CD4-positive, alpha-beta T cell treated with Interferon gamma for 1 hour (primary cell): Measurements from ENCODE around the gene NEUROD2.

Experiments used
- DNase-seq: peaks from one replicate; pipeline ENCODE4 v3.0.0-alpha.2; 2020

NEUROD2 gene

DNA sequence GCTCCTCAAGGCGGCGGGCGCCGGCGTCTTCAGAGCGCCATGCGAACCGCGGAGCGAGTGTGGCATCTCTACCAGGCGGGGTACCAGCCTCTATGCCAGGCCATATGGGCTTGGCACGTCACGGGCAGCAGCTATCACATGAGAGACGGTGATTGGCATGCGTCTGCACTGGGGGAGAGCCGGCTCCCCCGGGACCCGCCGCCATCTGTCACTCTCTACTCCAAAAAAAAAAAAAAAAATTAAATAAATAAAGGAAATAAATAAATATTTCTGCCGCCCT lies at the start of gene NEUROD2:
TSS of gene NEUROD2 (minus strand) at position 70 of the 280 bp plus-strand sequence. CDS start 1,321 bp downstream, outside the sequence.
- no peak for DNase-seq

DNA sequence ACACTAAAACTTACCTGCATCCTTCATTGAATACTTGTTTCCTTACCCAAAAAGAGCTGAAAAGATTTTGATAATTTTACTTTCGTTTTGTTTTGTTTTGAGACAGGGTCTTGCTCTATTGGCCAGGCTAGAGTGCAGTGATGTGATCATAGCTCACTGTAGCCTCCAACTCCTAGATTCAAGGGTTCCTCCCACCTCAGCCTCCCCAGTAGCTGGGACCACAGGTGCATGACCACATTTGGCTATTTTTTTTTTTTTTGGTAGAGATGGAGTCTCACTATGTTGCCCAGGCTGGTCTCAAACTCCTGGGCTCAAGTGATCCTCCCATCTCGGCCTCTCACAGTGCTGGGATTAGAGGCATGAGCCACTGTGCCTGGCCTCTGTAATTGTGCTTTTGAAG lies 47.4 kb upstream of the NEUROD2 start:
- no peak for DNase-seq

DNA sequence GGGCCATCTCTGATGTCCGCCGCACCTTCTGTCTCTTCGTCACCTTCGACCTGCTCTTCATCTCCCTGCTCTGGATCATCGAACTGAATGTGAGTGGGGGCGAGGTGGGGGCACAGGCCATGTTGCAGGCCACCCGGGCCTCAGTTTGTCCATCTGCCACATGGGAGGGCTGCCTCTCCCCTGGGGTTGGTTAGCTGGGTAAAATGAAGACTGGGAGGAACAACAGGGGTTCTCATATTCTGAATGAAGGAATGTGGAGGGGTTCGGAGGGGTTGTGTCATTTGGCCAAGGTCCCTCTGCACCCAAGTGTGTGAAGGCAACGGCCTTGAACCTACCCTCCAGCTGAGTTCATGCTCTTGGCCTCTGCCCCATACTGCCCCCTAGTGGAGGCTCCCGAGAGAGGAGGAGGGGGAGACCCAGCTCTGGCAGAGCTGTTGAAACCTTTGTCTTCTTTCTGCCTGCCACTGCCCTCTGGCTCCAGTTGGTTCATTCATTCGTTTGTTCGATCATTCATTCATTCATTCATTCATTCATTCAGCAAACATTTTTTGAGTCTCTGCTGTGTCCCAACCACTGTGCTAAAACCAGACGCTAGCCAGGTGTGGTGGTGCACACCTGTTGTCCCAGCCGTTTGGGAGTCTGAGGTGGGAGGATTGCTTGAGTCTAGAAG lies 46.1 kb upstream of the NEUROD2 start:
- DNase-seq, result peak; percentile 67

DNA sequence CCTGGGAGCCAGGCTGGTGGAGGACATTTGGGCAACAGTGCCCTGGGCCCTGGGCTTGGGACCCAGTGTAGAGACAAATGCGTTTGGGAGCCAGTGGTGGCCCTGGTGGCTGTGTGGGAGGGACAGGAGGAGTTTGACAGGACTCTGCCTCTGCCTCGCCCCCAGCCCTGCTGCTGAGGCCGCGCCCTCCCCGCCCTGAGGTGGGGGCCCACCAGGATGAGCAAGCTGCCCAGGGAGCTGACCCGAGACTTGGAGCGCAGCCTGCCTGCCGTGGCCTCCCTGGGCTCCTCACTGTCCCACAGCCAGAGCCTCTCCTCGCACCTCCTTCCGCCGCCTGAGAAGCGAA lies 45.6 kb upstream of the NEUROD2 start:
- DNase-seq, result no peak

DNA sequence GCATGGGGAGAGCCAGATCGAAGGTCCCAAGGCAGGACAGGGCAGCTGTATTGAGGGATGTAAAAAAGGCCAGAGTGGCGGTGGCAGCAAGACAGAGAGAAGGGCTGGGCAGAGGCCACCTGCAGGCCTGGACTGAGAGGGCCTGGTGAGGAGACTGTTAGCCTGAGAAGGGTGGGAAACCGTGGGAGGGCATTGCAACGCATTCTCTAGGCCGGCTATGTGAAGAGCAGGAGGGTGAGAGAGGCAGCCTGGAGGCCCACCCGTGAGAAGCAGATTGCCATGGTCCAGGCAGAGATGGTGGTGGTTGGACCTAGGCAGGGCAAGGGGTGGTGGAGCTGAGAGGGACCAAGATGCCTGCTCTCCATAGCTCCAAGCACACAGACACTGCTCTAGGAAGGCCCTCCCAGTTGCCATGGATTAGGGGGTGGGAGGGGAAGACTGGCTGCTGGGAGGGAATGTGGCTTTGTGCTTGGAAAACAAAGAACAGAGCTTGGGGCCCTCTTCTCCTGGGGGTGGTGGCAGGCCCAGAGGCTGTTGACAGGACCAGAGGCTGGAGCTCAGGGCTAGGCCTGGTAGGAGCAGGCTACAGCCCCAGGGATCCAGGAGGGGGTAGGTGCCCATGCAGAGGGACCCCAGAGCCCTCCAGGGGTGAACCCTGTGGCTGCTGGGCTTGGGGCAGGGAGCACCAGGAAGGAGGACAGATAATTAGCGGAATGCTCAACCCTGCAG lies 45.0 kb upstream of the NEUROD2 start:
- DNase-seq, result no peak

DNA sequence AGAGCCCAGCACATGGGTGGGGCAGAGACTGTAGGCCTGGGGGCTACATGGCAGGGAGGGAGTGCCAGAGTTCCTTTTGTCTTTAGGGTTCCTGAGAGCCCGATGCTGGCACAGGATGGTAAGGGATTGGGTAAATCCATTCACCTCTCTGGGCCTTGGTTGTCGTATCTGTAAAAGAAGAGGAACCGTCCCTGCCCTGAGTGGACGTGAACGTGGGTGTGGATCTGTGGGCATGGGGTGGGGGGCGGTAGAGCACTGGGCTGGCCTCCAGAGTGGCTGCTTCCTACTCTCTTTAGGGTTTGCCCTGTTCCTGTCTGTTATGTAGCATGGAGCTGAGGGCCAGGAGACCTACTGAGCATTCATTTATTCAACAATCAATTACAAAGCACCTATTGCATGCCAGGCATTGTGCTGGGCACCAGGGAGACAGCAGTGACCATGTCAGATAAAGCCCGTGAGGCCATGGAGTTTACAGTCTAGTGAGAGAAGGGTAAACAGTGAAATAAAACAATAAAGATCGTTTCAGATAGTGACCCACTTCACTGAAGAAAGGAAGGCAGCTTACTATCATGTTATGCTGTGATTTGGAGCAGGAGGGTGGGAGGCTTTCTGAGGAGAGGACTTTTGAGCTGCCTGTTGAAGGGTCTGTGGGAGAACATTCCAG lies 44.3 kb upstream of the NEUROD2 start:
- DNase-seq, result no peak

DNA sequence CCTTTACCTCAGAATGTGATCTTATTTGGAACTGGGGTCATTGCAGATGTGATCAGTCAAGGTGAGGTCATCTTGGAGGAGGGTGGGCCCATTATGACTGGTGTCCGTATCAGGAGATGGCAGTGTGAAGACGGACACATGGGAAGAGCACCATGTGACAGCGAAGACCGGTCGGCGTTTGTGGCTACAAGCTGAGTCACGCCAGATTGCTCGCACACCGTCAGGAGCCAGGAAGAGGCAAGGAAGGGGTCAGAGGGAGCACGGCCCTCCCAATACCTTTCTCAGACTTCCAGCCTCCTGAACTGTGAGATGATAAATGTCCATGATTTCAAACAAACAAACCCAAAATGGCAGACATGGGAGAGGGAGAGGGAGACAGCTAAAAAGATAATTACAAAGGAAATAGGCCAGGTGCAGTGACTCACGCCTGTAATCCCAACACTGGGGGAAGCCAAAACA lies 42.4 kb upstream of the NEUROD2 start:
- no peak for DNase-seq

DNA sequence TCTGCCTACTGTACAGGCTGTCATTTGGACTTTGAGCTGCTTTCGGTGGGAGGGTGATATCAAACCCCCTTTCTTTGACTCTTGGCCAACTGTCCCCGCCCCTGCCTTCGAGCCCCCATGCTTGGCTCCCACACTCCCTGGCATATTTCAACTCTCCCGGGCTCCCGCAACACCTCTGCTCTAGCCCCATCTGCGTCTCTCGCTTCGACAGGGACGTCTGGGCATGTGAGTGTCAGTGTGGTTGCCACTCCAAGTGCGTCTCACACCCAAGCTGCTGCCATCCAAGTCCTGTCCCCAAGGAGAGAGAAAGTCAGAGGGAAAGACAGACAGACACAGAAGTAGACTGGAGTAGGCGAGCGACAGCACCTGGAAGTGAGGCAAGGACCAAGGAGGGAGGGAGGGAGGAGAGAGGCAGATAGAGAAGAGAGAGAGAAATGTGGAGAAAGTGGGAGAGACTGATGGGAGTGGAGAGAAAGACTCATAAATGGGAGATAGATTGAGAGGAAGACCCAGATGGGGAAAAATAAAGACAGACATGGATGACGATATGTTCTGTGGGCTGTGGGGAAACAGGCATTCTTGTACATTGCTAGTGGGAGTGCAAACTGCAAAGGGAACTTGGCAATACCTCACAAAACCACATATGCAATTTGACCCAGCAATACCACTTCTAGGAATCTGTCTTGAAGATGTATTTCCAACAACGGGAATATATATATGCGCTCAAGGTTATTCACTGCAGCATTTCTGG lies 41.1 kb upstream of the NEUROD2 start:
- DNase-seq, result no peak

DNA sequence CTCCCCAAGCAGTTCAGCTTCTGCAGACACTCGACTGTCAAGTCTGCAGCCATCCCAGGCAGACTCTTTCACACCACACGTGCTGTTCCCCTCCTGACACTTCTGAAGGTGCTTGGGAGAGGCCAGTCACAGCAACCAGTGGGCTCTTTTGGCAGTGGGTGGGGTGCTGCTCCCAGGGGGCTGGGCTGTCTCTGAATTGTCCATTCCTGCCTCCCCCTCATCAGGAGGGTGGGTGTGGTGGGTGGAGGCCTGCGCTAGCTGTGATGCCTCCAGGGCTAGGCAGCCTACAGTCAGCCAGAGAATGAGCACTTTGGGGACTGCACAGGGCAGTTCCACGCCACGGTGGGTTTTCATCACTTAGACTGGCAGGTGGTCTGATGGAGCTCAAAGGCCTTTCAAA lies 39.5 kb upstream of the NEUROD2 start:
- no peak for DNase-seq

DNA sequence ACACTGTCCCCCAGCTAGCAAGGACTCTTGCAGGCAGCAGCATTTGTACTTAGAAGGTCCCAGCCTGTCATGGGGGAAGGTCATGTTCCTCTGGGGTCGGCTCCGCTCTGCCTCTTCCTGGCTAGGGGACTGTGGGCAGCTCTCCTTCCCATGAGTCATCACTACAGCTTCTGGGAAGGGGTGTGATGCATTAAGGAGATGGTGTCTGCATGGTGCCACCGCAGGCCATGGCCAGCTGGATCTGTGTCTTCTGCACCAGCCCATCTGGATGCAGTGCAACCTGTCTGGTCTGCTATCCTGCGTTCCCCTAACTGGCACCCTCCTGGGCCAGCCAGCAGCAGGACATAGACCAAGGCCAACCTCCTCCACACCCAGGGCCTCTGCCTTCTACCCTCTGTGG lies 35.6 kb upstream of the NEUROD2 start:
- DNase-seq, result no peak

DNA sequence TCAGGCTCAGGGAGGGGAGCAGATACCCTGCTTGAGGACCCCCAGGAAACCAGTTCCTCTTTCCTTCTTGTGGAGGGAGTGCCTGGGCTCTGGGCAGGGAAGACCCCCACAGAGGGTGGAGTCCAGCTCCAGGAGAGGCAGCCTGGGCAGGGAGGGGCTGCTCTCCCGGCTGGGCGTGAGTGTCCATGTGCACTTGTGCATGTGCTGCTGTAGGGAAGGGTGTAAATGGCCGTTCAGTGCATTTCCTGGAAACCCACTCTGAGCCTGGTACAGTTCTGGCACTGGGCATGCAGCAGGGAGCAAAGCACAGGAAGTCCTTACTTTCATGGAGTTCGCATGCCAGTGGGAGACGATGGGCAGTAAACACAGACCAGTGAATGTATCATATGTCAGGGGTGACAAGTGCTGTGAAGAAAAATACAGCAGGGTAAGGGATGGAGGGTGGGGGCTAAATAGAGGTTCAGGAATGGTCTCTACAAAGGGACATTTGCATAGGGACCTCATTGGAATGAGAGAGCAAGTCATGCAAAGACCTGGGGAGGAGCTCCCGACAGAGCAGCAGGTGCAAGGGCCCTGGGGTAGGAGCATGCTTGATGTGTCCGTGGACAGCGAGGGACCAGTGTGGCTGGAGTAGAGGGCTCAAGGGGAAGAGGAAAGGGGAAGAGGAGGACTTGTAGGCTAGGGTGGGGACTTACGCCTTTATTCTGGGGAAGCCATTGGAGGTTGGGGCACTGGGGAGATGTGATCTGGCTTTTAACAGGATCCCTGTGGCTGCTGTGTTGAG lies 34.8 kb upstream of the NEUROD2 start:
- no peak for DNase-seq

DNA sequence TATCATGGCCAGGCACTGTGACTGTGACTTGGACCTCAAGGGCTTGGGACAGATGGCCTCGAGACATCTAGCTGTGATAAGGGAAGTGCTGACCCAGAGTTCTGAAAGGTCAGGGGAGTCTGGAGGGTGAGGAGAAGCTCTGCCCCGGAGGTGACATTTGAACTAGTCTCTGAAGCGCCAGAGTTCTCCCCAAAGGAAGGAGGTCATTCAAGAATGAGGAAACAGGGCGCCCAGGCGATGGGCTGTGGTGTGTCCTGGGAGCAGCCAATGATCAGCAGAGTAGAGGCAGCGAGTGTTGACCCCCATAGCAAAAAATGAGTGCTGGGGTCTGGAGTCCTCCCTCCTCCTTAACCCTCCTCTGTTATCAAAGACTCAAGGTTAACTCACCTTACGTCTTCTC lies 34.2 kb upstream of the NEUROD2 start:
- no peak for DNase-seq

DNA sequence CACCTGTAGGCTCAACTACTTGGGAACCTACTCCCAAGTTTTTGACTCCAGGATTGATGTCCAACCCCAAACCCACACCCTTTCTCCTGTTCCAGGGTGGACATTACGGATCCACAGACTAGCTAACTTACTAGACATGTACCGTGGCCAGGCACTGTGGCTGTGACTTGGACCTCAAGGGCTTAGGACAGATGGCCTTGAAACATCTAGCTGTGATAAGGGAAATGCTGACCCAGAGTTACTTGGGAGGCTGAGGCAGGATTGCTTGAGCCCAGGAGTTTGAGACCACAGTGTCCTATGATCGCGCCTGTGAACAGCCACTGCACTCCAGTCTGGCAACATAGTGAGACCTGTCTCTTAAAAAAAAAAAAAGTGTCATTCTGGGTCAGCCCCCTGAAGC lies 33.4 kb upstream of the NEUROD2 start:
- DNase-seq, result no peak

DNA sequence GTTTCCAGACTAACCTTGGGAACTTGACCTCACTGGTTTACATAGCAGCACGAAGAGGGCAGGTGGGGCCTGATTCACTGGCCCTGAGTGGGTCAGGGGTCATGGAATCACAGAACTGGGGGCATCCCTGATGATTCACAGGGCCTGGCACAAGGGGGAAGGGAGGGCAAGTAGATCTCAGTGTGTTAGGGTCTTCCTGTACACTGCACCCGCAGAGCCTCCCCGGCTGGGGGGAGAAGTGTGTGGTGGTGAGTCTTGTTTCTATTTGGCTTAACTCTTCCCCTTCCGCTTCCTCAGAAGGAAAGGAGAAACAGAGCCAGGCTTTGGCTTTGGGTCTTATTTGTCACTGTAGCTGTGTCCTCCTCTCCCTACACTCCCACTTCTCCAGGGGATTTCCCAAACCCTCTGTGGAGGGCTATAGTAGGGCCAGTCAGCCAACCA lies 32.9 kb upstream of the NEUROD2 start:
- DNase-seq, result no peak

DNA sequence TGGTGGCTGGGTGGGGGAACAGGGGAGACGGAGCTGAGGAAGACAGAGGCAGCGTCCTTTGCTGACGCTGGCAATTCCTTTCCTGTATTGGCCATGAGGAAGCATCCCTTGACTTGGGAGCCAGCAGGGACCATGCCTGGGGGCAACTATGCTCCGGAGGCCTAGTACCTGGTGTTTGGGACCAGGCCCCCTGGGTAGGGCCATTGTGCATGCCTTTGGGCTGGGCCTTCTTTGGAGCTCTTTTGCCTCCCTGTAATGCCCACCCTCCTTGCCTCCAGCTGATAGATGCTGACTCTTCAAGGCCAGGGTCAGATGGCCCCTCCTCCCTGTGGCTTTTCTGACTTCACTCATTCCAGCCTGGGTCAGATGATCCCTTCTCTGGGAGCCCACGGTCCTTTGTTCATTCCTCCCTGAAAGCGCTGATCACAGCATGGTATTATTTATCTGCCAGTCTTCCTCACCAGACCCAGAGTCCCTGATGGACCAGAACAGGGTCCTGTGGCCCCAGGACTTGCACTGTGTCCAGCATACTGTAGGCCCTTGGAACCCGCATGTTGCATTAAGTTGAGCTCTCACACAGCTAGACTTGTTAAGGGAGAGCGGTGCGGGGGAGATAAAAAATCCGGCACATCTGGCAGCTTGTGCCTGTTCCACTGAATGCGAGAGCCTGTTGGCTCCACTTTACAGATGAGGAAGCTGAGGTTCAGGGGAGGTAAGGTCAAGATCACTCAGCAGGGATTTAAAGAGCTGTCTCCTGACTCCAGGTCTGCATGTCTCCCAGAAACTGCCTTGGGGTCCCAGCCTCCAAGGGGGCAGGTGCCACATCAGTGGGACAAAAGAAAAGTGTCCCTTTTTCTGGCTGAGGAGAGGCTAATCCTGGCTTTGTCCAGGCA lies 32.1 kb upstream of the NEUROD2 start:
- DNase-seq, result no peak

DNA sequence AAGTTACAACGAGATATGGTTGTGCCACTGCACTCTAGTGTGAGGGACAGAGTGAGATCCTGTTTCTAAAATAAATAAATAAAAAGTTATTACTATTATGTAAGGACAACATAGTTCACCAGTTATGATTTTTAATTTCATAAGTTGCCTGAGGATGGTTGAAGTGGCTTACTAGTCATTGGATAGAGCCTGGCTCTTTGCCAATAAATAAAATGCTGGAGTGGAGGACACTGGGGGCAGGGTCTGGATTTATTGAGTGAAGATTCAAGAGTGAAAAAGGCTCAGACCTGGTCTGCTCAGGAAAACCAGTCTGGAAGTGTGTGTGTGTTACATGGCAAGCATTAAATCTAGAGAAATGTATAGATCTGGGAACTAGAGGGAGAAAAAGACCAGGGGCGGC lies 31.3 kb upstream of the NEUROD2 start:
- no peak for DNase-seq

DNA sequence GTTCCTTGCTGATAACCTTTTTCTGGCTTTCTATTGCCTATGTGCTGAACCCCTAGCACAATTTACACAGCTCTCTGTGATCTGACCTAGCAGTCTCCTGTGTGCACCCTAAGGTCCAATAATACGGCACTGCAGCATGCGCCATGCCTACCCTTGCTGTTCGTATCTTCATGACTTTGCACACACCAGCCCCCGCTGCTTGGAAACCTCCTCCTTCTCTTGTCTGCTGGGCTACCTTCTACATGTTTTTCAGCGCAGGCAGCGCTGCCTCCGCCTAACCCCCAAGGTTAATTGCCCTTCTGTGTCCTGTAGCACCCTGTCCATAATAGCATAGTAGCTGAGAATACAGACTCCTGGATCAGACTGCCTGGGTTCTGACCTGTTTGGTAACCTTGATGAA lies 30.6 kb upstream of the NEUROD2 start:
- no peak for DNase-seq

DNA sequence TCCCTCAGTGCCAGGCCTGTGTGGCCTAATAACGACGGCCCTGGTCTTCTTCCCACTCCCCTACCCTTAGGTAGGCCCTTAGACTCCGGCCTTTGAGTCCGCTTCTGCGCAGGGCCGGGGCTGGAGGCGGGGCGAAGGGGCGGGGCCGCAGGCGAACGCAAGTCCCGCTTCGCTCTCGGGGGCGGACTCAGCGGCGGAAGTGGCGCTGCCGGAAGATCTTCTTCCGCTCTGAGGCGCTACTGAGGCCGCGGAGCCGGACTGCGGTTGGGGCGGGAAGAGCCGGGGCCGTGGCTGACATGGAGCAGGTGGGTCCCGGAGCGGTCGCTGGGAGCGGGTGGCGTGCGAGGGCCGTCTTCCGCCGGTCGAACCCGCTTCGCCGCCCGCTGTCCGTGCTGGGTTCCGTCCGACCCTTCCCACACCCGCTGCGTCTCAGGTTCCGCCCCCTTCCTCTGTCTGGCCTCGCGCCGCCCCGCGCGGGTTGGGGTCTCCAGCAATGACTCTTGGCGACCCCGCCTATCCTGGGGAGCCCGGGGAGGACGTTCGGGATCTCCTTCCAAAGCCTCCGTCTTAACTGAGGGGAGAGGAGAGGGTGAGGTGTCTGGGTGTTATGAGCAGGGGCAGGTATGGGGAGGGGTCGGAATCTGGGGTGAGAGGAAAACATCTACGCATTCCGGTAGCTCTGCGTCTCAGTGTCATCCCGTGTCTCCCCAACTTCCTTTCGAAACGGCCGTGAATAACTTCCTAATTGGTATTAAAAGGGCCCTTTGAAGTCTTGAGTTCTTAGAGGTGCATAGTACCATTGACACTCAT lies 29.4 kb upstream of the NEUROD2 start, which contains the start of gene STARD3:
TSS of gene STARD3 (plus strand) at position 218 of the 810 bp plus-strand sequence. CDS start 16,388 bp downstream, outside the sequence.
- DNase-seq, result peak; percentile 89

DNA sequence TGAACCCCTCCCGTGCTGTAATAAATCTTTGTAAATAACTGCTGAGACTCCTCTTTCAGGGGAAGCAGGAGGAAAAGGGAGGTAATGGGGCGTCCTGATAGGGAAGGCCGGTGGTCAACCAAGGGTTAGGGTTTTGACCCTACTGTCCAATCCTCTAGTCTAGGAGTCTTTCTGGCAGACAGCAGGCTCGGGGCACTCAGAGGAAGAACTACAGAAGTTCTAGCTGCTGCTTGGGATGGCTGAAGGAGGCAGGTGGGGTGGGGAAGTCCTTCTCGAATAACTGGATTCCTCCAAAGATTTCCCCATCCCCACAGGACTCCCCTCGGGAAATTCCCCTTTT lies 28.8 kb upstream of the NEUROD2 start:
- DNase-seq, result no peak

DNA sequence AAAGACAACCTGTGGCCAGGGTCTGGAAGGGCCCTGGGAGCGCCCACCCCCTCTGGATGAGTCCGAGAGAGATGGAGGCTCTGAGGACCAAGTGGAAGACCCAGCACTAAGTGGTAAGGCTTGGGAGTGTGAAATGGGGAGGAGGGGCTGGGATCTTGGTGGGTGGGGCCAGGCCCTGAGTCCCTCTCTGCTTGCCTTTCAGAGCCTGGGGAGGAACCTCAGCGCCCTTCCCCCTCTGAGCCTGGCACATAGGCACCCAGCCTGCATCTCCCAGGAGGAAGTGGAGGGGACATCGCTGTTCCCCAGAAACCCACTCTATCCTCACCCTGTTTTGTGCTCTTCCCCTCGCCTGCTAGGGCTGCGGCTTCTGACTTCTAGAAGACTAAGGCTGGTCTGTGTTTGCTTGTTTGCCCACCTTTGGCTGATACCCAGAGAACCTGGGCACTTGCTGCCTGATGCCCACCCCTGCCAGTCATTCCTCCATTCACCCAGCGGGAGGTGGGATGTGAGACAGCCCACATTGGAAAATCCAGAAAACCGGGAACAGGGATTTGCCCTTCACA lies 28.0 kb upstream of the NEUROD2 start:
- no peak for DNase-seq
